ENCODE results near the gene POU6F2. TPM values are rescaled to one million over a fixed set of nuclear protein-coding genes. Genes with fewer than 3 reads are reported as not detected.

Gene POU6F2
- total RNA-seq, 1 experiment from 2014 or later, result not detected

DNA sequence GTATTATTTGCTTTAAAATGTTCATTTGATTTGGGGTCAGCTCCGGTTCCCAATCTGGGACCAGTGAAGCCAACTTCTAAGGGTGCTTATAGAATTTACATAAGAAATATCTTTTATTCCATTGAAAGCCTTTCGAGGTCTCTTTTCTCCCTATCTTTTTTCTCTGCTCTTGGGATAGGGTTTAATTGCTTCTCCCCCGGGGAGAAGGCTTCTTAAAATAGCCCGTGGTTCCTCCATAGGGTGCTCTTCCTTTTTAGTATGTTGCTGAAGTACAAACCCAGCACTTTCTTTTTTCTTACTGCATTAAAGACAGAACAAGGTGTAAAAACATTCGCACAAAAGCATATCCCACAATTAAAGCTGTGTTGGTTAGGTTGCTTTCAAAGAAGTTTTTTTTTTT is 107.5 kb downstream of the POU6F2 start:
- no peak overlapping the region for H3K4me3 ChIP-seq (ENCODE audit: low read length)
- TF ChIP-seq, protein P1, sequence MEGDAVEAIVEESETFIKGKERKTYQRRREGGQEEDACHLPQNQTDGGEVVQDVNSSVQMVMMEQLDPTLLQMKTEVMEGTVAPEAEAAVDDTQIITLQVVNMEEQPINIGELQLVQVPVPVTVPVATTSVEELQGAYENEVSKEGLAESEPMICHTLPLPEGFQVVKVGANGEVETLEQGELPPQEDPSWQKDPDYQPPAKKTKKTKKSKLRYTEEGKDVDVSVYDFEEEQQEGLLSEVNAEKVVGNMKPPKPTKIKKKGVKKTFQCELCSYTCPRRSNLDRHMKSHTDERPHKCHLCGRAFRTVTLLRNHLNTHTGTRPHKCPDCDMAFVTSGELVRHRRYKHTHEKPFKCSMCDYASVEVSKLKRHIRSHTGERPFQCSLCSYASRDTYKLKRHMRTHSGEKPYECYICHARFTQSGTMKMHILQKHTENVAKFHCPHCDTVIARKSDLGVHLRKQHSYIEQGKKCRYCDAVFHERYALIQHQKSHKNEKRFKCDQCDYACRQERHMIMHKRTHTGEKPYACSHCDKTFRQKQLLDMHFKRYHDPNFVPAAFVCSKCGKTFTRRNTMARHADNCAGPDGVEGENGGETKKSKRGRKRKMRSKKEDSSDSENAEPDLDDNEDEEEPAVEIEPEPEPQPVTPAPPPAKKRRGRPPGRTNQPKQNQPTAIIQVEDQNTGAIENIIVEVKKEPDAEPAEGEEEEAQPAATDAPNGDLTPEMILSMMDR (conservative IDR thresholded peaks at IDR 0.05; ENCODE audit: low read depth, low read length), result no peak
- no peak for TF ChIP-seq EZH2 (IDR thresholded peaks at IDR 0.05; ENCODE audit: low read length, unreplicated experiment)
- TF ChIP-seq EZH2phosphoT487 (IDR thresholded peaks at IDR 0.05; ENCODE audit: borderline replicate concordance, low read length), result no peak
- no peaks in the 10 kb centered on the region for H3F3A ChIP-seq (ENCODE audit: low read length, unreplicated experiment)
- POLR2A ChIA-PET (ENCODE audit: unreplicated experiment), result interaction anchor here (0.6 kb wide), 1 partner anchor 337 kb away, joined by 36 read pairs; no protein-coding TSS in a partner anchor
- DNase-seq (no peak), ATAC-seq (no peak)
- no peaks in the 10 kb centered on the region for H3K36me3 ChIP-seq (ENCODE audit: low read depth, low read length)
- H4K20me1 ChIP-seq (ENCODE audit: low read length), result no peaks in the 10 kb centered on the region
- no peaks in the 10 kb centered on the region for H3K9me2 ChIP-seq (replicated peaks; ENCODE audit: low read length)
- H3K4me2 ChIP-seq (ENCODE audit: low read length), result no peak overlapping the region
- no peaks in the 10 kb centered on the region for H3K4me1 ChIP-seq (ENCODE audit: insufficient read depth, low read length)
- H3K9me3 ChIP-seq (ENCODE audit: low read length), result no peaks in the 10 kb centered on the region
- intact Hi-C loops (cut with micrococcal nuclease), result no loop called here
- no peak overlapping the region for H3K27ac ChIP-seq (ENCODE audit: low read length)
- CTCF ChIA-PET, result interaction anchor here (0.6 kb wide), 1 partner anchor 279 kb away, joined by 12 read pairs; no protein-coding TSS in a partner anchor
- H2AFZ ChIP-seq (ENCODE audit: low read length), result no peak overlapping the region
- H3K79me2 ChIP-seq (ENCODE audit: low read length), result no peaks in the 10 kb centered on the region
- no TSS peak for BruUV-seq (replicated peaks)
- no peak overlapping the region for H3K9ac ChIP-seq (ENCODE audit: low read length)
- peaks cover 83% of the 10 kb centered on the region for H3K27me3 ChIP-seq (ENCODE audit: low read length)

DNA sequence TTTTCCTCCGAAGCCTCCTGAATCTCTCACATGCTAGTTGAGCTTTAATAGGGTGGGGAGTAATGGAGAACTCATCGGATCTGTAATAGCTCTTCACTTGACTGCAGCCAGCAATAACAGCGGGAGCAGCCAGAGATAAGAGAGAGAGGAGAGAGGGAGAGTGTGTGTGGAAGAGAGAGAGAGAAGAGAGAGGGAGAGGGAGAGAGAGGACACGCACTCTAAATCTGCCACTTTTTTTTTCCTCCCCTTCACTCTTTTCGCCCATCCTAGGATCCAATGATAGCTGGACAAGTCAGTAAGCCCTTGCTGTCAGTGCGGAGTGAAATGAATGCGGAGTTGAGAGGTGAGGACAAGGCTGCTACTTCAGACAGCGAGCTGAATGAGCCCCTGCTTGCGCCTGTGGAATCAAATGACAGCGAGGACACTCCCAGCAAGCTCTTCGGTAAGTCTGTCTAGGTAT is 107.9 kb downstream of the POU6F2 start:
- Histone ChIP-seq H4K20me1 (ENCODE audit: low read length) (no peaks in the 10 kb centered on the region), H3K9me3 (ENCODE audit: low read length) (no peaks in the 10 kb centered on the region), H3K27ac (ENCODE audit: low read length) (no peak overlapping the region), H2AFZ (ENCODE audit: low read length) (no peak overlapping the region), H3F3A (ENCODE audit: low read length, unreplicated experiment) (no peaks in the 10 kb centered on the region), H3K27me3 (ENCODE audit: low read length) (peaks cover 85% of the 10 kb centered on the region), H3K36me3 (ENCODE audit: low read depth, low read length) (no peaks in the 10 kb centered on the region), H3K4me2 (ENCODE audit: low read length) (no peak overlapping the region), H3K79me2 (ENCODE audit: low read length) (no peaks in the 10 kb centered on the region), H3K9ac (ENCODE audit: low read length) (no peak overlapping the region), H3K4me3 (ENCODE audit: low read length) (no peak overlapping the region), H3K9me2 (replicated peaks; ENCODE audit: low read length) (no peaks in the 10 kb centered on the region), H3K4me1 (ENCODE audit: insufficient read depth, low read length) (no peaks in the 10 kb centered on the region)
- CTCF ChIA-PET, result interaction anchor here (0.6 kb wide), 1 partner anchor 280 kb away, joined by 12 read pairs; no protein-coding TSS in a partner anchor
- intact Hi-C loops (cut with micrococcal nuclease), result no loop called here
- DNase-seq (no peak), ATAC-seq (no peak)
- BruUV-seq (replicated peaks), result no TSS peak
- TF ChIP-seq EZH2phosphoT487 (IDR thresholded peaks at IDR 0.05; ENCODE audit: borderline replicate concordance, low read length), result no peak
- TF ChIP-seq, protein P1 (conservative IDR thresholded peaks at IDR 0.05; ENCODE audit: low read depth, low read length), result no peak
- no peak for TF ChIP-seq EZH2 (IDR thresholded peaks at IDR 0.05; ENCODE audit: low read length, unreplicated experiment)
- POLR2A ChIA-PET (ENCODE audit: unreplicated experiment), result interaction anchor here (0.6 kb wide), 1 partner anchor 338 kb away, joined by 36 read pairs; no protein-coding TSS in a partner anchor

DNA sequence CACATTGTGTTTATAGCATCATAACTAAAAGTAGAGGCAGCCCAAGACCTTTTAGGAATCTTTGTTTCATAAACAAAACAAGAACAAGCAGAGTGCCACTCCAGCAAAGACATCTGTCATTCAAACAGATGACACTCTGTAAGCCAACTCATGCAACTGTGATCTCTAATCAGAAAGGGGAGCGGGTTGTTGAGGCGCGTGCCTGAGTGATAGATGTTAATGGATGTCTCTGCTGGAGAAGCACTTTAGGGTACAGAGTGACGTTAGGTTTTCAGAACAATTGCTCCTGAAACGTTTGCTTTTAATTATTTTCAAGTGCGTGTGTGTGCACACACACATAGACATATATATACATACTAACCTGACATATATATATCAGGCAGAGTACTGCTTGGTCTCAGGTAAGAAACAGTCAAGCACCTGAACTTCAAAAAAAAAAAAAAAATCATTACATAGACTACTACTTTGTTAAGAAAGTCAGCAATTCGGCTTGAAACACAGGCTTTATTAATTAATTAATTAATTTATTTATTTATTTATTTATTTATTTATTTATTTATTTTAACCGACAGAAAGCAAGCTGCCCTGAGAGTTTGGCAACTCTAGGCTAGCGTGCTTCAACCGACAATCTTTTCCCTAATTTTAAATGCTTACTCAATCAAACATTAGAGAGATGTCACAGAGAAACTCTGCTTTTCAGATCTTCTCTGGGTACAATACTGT is 109.1 kb downstream of the POU6F2 start:
- H3K9me2 ChIP-seq (replicated peaks; ENCODE audit: low read length), result no peaks in the 10 kb centered on the region
- CTCF ChIA-PET, result no interaction called here
- ATAC-seq, result no peak

More for the DNA sequence above, 109.1 kb downstream of the POU6F2 start:
- no peak for DNase-seq
- no peaks in the 10 kb centered on the region for H3K79me2 ChIP-seq (ENCODE audit: low read length)
- H3K4me2 ChIP-seq (ENCODE audit: low read length), result no peak overlapping the region
- intact Hi-C loops (cut with micrococcal nuclease), result no loop called here
- TF ChIP-seq EZH2 (IDR thresholded peaks at IDR 0.05; ENCODE audit: low read length, unreplicated experiment), result no peak
- no peak for TF ChIP-seq EZH2phosphoT487 (IDR thresholded peaks at IDR 0.05; ENCODE audit: borderline replicate concordance, low read length)
- TF ChIP-seq, protein P1 (conservative IDR thresholded peaks at IDR 0.05; ENCODE audit: low read depth, low read length), result no peak
- BruUV-seq (replicated peaks), result no TSS peak
- H2AFZ ChIP-seq (ENCODE audit: low read length), result no peak overlapping the region
- no peaks in the 10 kb centered on the region for H3K9me3 ChIP-seq (ENCODE audit: low read length)
- POLR2A ChIA-PET (ENCODE audit: unreplicated experiment), result no interaction called here
- no peaks in the 10 kb centered on the region for H3F3A ChIP-seq (ENCODE audit: low read length, unreplicated experiment)
- no peaks in the 10 kb centered on the region for H4K20me1 ChIP-seq (ENCODE audit: low read length)
- H3K4me3 ChIP-seq (ENCODE audit: low read length), result no peak overlapping the region
- H3K27ac ChIP-seq (ENCODE audit: low read length), result no peak overlapping the region
- H3K36me3 ChIP-seq (ENCODE audit: low read depth, low read length), result no peaks in the 10 kb centered on the region
- peaks cover 83% of the 10 kb centered on the region for H3K27me3 ChIP-seq (ENCODE audit: low read length)
- H3K4me1 ChIP-seq (ENCODE audit: insufficient read depth, low read length), result no peaks in the 10 kb centered on the region
- H3K9ac ChIP-seq (ENCODE audit: low read length), result no peak overlapping the region

All from PC-3 (cell line).